GM23248 (cell line): ENCODE results near the gene KIF26A.

Experiments
- EZH2 ChIP-seq: fragments of 200-600 bp; sonication (generic); IDR thresholded peaks from 2 replicates; pipeline ENCODE4 v1.6.1; 2018; ENCODE audit warnings: antibody characterized with exemption, mild to moderate bottlenecking; ENCODE audit not compliant: insufficient read depth, poor library complexity, severe bottlenecking
- EZH2phosphoT487 ChIP-seq: fragments of 200-600 bp; sonication (generic); IDR thresholded peaks from 2 replicates; pipeline ENCODE4 v1.6.1; 2018; ENCODE audit warnings: antibody characterized with exemption, moderate library complexity, mild to moderate bottlenecking, low read depth; ENCODE audit not compliant: insufficient read depth

GRCh38 chr14:104184506-104184905, 46.1 kb downstream of the KIF26A start:
- TF ChIP-seq EZH2phosphoT487 (no peak), EZH2 (no peak)
